SK-N-SH (cell line): ENCODE data around the gene PARVB. TPM values are rescaled to one million over a fixed set of nuclear protein-coding genes. Genes with fewer than 3 reads are reported as not detected.

Source experiments
- CTCF ChIA-PET: fragments of 300-600, 350-600 bp; formaldehyde crosslinking; extraction: SDS; loops from one replicate; lab custom pipeline; 2021; lab: Yijun Ruan, JAX
- POLR2A ChIA-PET: fragments of 350-600 bp; sonication (Branson Sonifier 250); formaldehyde crosslinking; extraction: SDS; loops from one replicate; lab custom pipeline; 2020; ENCODE audit warnings: antibody characterized with exemption, inconsistent platforms; lab: Yijun Ruan, JAX
- DNase-seq: peaks from one replicate; pipeline ENCODE4 v3.0.0; 2012
- H2AFZ ChIP-seq: fragments of 200-600 bp; sonication (generic); 2 replicates; pipeline ENCODE4 v1.8.1; 2016; ENCODE audit warnings: antibody characterized with exemption, mild to moderate bottlenecking, low read depth
- H3F3A ChIP-seq: fragments of 200-600 bp; sonication (generic); replicated peaks from 2 replicates; pipeline ENCODE3; 2016; ENCODE audit warnings: antibody characterized with exemption, mild to moderate bottlenecking; ENCODE audit not compliant: insufficient read depth
- H3K27ac ChIP-seq, 2 experiments: fragments of 200-500 bp in 1 of 2; fragments of 200-600 bp in 1 of 2; sonication (Bioruptor generic) in 1 of 2; sonication (generic), shearing (Covaris generic) in 1 of 2; 2 replicates each; pipeline versions ENCODE4 v1.5.1 to v1.6.1; 2014 to 2016; ENCODE audit warnings: low read depth in 2 of 2, inconsistent platforms in 1 of 2, low read length in 1 of 2, mild to moderate bottlenecking in 1 of 2, mixed read lengths in 1 of 2
- H3K27me3 ChIP-seq: fragments of 200-600 bp; sonication (generic), shearing (Covaris generic); 2 replicates; pipeline ENCODE4 v1.6.1; 2016; ENCODE audit warnings: mixed run types; ENCODE audit not compliant: insufficient read depth
- H3K36me3 ChIP-seq, 2 experiments: fragments of 200-500 bp in 1 of 2; fragments of 200-600 bp in 1 of 2; sonication (Bioruptor generic) in 1 of 2; sonication (generic) in 1 of 2; replicated peaks in 1 of 2; 2 replicates each; pipeline versions ENCODE3 to v1.5.1; 2014 to 2016; ENCODE audit warnings: low read length in 1 of 2, mild to moderate bottlenecking in 1 of 2; ENCODE audit not compliant: insufficient read depth in 2 of 2, control insufficient read depth in 1 of 2
- H3K4me1 ChIP-seq, 2 experiments: fragments of 200-500 bp in 1 of 2; fragments of 200-600 bp in 1 of 2; sonication (Bioruptor generic) in 1 of 2; sonication (generic), shearing (Covaris generic) in 1 of 2; 2 replicates each; pipeline versions ENCODE4 v1.5.1 to v1.6.1; 2014 to 2016; ENCODE audit warnings: low read depth in 1 of 2, low read length in 1 of 2, mixed run types in 1 of 2; ENCODE audit not compliant: insufficient read depth in 2 of 2, control insufficient read depth in 1 of 2
- H3K4me2 ChIP-seq: fragments of 200-600 bp; sonication (generic), shearing (Covaris generic); 2 replicates; pipeline ENCODE4 v1.6.1; 2017; ENCODE audit warnings: mixed run types
- H3K4me3 ChIP-seq, 2 experiments: fragments of 200-500 bp in 1 of 2; fragments of 200-600 bp in 1 of 2; sonication (Bioruptor generic) in 1 of 2; sonication (generic), shearing (Covaris generic) in 1 of 2; 2 replicates each; pipeline versions ENCODE4 v1.5.1 to v1.8.1; 2014 to 2016; ENCODE audit warnings: low read depth in 2 of 2, inconsistent platforms in 1 of 2, low read length in 1 of 2, mild to moderate bottlenecking in 1 of 2, mixed read lengths in 1 of 2, moderate library complexity in 1 of 2
- H3K79me2 ChIP-seq: fragments of 200-600 bp; sonication (generic); 2 replicates; pipeline ENCODE4 v1.8.1; 2017; ENCODE audit warnings: mild to moderate bottlenecking; ENCODE audit not compliant: insufficient read depth
- H3K9ac ChIP-seq: fragments of 200-600 bp; sonication (generic); 2 replicates; pipeline ENCODE4 v1.6.1; 2017; ENCODE audit warnings: mixed run types
- H3K9me2 ChIP-seq: fragments of 200-600 bp; sonication (generic); 2 replicates; pipeline ENCODE4 v1.6.1; 2017; ENCODE audit warnings: mixed run types
- H3K9me3 ChIP-seq: fragments of 200-600 bp; sonication (generic); 2 replicates; pipeline ENCODE4 v1.6.1; 2017; ENCODE audit warnings: mixed run types, mild to moderate bottlenecking, moderate library complexity
- H4K20me1 ChIP-seq: fragments of 200-600 bp; sonication (generic); 2 replicates; pipeline ENCODE4 v1.6.1; 2017; ENCODE audit warnings: mild to moderate bottlenecking, mixed run types; ENCODE audit not compliant: insufficient read depth
- EP300 ChIP-seq, 2 experiments: IDR thresholded peaks; 2 replicates each; pipeline versions ENCODE4 v1.4.0 to v1.6.1; 2012; ENCODE audit warnings: borderline replicate concordance in 1 of 2, low read depth in 1 of 2, low read length in 1 of 2
- EZH2phosphoT487 ChIP-seq: fragments of 200-600 bp; sonication (generic); IDR thresholded peaks from 2 replicates; pipeline ENCODE4 v1.6.1; 2017; ENCODE audit warnings: low read depth, mixed run types, mild to moderate bottlenecking, antibody characterized with exemption, moderate library complexity, borderline replicate concordance
- FOSL2 ChIP-seq: IDR thresholded peaks from 2 replicates; pipeline ENCODE4 v1.4.0; 2012; ENCODE audit warnings: low read depth, mild to moderate bottlenecking, moderate library complexity, borderline replicate concordance
- RAD21 ChIP-seq: IDR thresholded peaks from 2 replicates; pipeline ENCODE4 v1.6.1; 2012; ENCODE audit warnings: mild to moderate bottlenecking, low read length
- RCOR1 ChIP-seq: fragments of 150-350 bp; IDR thresholded peaks from 2 replicates; pipeline ENCODE4 v1.6.1; 2017; ENCODE audit warnings: antibody characterized with exemption, low read length
- SIN3A ChIP-seq: IDR thresholded peaks from 2 replicates; pipeline ENCODE4 v1.6.1; 2012; ENCODE audit warnings: low read depth, mild to moderate bottlenecking, low read length, moderate library complexity, borderline replicate concordance
- TAF1 ChIP-seq: IDR thresholded peaks from 2 replicates; pipeline ENCODE4 v1.6.1; 2012; ENCODE audit warnings: low read depth, mild to moderate bottlenecking, low read length, moderate library complexity, borderline replicate concordance
- TEAD4 ChIP-seq: IDR thresholded peaks from 2 replicates; pipeline ENCODE4 v1.4.0; 2012; ENCODE audit warnings: mild to moderate bottlenecking, borderline replicate concordance; ENCODE audit not compliant: insufficient read depth
- YY1 ChIP-seq: IDR thresholded peaks from 2 replicates; pipeline ENCODE4 v1.4.0; 2012; ENCODE audit warnings: low read depth, mild to moderate bottlenecking
- WGBS: methylation state at CpG from one replicate; pipeline ENCODE4 v1.1.6; 2017; ENCODE audit warnings: low lambda C conversion rate; 5-methylcytosine and 5-hydroxymethylcytosine counted together
- polyA plus RNA-seq, 3 experiments: library from polyadenylated mRNA; depleted of rRNA; stranded (reverse); fragments of >200 nt; gene quantifications; 2 replicates each; pipeline ENCODE4 v1.2.3, GENCODE V29; 2012
- TF ChIP-seq, protein P1 (sequence below): fragments of 150-350 bp; IDR thresholded peaks from 2 replicates; pipeline ENCODE4 v1.6.1; 2016; ENCODE audit warnings: mild to moderate bottlenecking, low read depth, low read length
- TF ChIP-seq, protein P2 (sequence below): IDR thresholded peaks from 2 replicates; pipeline ENCODE4 v1.4.0; 2012; ENCODE audit warnings: low read depth, borderline replicate concordance
- TF ChIP-seq, protein P3 (sequence below): IDR thresholded peaks from 2 replicates; pipeline ENCODE4; 2012

Gene PARVB
- polyA plus RNA-seq, 1 of the 3 experiments (the other 2 are of a cell fraction): 87.8 TPM

DNA sequence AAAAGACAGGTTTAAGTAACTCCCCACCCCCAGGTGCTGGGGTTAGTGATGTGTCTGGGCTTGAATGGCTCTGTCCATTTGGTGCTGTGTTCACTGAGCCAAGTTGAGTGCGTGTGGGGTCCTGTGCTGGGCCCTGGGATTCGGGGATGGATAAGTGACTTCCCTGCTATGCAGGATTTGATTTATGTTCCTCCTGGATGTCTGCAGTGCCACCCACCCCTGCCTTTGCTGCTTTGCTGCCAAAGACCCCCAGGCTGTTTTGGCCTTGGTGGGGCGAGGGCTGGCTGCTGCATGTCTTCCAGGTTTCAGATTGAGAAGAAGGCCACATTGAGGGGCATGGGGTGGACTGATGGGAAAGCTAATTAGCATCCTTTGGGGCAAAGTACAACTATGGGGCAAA, 78.8 kb downstream of the PARVB start:
- CTCF ChIA-PET: interaction anchor here (1.0 to 2.4 kb wide), 3 partner anchors 17 to 110 kb away, joined by 7 to 14 read pairs (median 7); no protein-coding TSS in a partner anchor
- 83% methylated on average over 1 of the region's 3 CpGs for WGBS
- POLR2A ChIA-PET: no interaction called here

DNA sequence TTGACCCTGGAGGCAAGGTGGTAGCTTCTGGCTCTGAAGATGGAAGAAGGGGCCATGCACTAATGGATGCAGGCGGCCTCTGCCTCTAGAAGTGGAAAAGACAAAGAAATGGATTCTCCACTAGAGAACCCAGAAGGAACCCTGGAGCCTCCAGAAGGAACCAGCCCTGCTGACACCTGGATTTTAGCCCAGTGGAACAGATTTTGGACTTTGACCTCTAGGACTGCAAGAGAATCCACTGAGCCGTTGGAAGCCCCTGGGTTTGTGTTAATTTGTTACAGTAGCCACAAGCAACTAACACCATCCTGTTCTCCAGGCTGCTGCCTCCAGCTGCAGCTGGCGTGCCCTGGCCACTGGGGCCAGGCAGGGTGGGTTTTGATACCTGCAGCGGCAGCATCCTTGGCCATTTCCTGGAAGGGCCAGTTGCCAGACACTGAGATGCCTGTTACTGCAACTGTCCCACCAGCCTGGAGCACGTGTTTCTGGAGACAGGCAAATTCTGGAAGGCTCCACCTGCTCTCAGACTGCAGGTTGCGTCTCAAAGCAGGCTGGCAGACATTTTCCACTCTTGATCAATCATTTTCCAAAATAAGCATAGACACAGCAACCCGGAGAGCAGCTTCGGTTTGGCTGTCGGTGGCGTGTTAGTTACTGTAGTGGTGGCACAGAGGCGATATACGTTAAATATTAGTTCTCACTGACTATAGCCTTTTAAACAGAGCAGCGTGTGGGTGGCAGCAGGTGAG, 79.8 kb downstream of the PARVB start:
- H3K36me3 ChIP-seq: no peaks in the 10 kb centered on the region
- DNase-seq: no peak
- H3K27me3 ChIP-seq: no peaks in the 10 kb centered on the region
- no peaks in the 10 kb centered on the region for H4K20me1 ChIP-seq
- H2AFZ ChIP-seq: no peak overlapping the region
- CTCF ChIA-PET: interaction anchor here (1.0 to 2.4 kb wide), 4 partner anchors 18 to 111 kb away, joined by 5 to 14 read pairs (median 7); no protein-coding TSS in a partner anchor
- H3K9me2 ChIP-seq: no peaks in the 10 kb centered on the region
- H3K4me3 ChIP-seq: no peak overlapping the region
- POLR2A ChIA-PET: no interaction called here
- no peak for TF ChIP-seq EZH2phosphoT487
- TF ChIP-seq, protein P1, sequence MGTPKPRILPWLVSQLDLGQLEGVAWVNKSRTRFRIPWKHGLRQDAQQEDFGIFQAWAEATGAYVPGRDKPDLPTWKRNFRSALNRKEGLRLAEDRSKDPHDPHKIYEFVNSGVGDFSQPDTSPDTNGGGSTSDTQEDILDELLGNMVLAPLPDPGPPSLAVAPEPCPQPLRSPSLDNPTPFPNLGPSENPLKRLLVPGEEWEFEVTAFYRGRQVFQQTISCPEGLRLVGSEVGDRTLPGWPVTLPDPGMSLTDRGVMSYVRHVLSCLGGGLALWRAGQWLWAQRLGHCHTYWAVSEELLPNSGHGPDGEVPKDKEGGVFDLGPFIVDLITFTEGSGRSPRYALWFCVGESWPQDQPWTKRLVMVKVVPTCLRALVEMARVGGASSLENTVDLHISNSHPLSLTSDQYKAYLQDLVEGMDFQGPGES: no peak
- TF ChIP-seq SIN3A: no peak
- TF ChIP-seq RAD21: no peak
- no peak for TF ChIP-seq FOSL2
- TF ChIP-seq RCOR1: no peak
- TF ChIP-seq, all 33 proteins: peak for 0
- Histone ChIP-seq H3K79me2 (no peaks in the 10 kb centered on the region), H3K4me1 (peaks cover 0 to 3% of the 10 kb centered on the region in 2 experiments; a peak in 1 of 4 replicates), H3K27ac (no peak overlapping the region), H3K9me3 (no peaks in the 10 kb centered on the region), H3K9ac (no peak overlapping the region), H3K4me2 (no peak overlapping the region), H3F3A (no peaks in the 10 kb centered on the region)
- WGBS: 91% methylated on average over 12 of the region's 13 CpGs

More for the DNA sequence above, 78.8 kb downstream of the PARVB start:
- Histone ChIP-seq H3K9me2 (no peaks in the 10 kb centered on the region), H3K4me3 (no peak overlapping the region), H2AFZ (no peak overlapping the region), H3K4me2 (no peak overlapping the region), H3K27ac (no peak overlapping the region), H3K9ac (no peak overlapping the region), H3K4me1 (no peaks in the 10 kb centered on the region), H3K36me3 (no peaks in the 10 kb centered on the region), H3K27me3 (no peaks in the 10 kb centered on the region), H4K20me1 (no peaks in the 10 kb centered on the region), H3K79me2 (no peaks in the 10 kb centered on the region), H3K9me3 (no peaks in the 10 kb centered on the region), H3F3A (no peaks in the 10 kb centered on the region)
- TF ChIP-seq YY1 (no peak), TEAD4 (no peak), EZH2phosphoT487 (no peak), RCOR1 (no peak), EP300 (IDR thresholded peaks at IDR 0.05; ENCODE audit: borderline replicate concordance in 1 of 2, low read depth in 1 of 2, low read length in 1 of 2) (no peak), TAF1 (no peak)
- TF ChIP-seq, protein P2, sequence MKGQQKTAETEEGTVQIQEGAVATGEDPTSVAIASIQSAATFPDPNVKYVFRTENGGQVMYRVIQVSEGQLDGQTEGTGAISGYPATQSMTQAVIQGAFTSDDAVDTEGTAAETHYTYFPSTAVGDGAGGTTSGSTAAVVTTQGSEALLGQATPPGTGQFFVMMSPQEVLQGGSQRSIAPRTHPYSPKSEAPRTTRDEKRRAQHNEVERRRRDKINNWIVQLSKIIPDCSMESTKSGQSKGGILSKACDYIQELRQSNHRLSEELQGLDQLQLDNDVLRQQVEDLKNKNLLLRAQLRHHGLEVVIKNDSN: no peak
- TF ChIP-seq, protein P3, sequence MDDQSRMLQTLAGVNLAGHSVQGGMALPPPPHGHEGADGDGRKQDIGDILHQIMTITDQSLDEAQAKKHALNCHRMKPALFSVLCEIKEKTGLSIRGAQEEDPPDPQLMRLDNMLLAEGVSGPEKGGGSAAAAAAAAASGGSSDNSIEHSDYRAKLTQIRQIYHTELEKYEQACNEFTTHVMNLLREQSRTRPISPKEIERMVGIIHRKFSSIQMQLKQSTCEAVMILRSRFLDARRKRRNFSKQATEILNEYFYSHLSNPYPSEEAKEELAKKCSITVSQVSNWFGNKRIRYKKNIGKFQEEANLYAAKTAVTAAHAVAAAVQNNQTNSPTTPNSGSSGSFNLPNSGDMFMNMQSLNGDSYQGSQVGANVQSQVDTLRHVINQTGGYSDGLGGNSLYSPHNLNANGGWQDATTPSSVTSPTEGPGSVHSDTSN: no peak
- TF ChIP-seq, protein P1: no peak
- no peak for DNase-seq
